Measurements from ENCODE around the gene EDARADD. TPM values are rescaled to one million over a fixed set of nuclear protein-coding genes. Genes with fewer than 3 reads are reported as not detected.

Gene EDARADD
- total and polyA plus RNA-seq, 2 of the 13 experiments (the other 11 are each of a cell fraction or from before 2014, with no cell fraction given), result 0.03 TPM; not detected in 1

- FAIRE-seq (no peak), ATAC-seq (no peak), DNase-seq (ENCODE audit: low spot score) (no peak)
- no peak overlapping the region for H3K9ac ChIP-seq (ENCODE audit: insufficient read depth, low read depth, low read length)
- intact Hi-C loops (cut with micrococcal nuclease; ENCODE audit: unreplicated experiment), result no loop called here
- WGBS (ENCODE audit: low lambda C conversion rate), result 83% methylated on average over 6 of the region's 6 CpGs
- no peak overlapping the region for H3K27ac ChIP-seq (ENCODE audit: extremely low read length, insufficient read depth, low read length)
- H3K79me2 ChIP-seq (ENCODE audit: insufficient read depth, low read length), result no peaks in the 10 kb centered on the region
- no TSS peak for BruUV-seq (replicated peaks)
- ChIA-PET POLR2A (no interaction called here), CTCF (ENCODE audit: low intra/inter-chr PET ratio, low total read pairs) (no interaction called here)
- no peaks in the 10 kb centered on the region for H3K27me3 ChIP-seq (ENCODE audit: control insufficient read depth in 1 of 2, insufficient read depth in 2 of 2, low read length in 2 of 2)
- no peaks in the 10 kb centered on the region for H3K4me1 ChIP-seq (ENCODE audit: insufficient read depth, low read length)
- H4K20me1 ChIP-seq (ENCODE audit: insufficient read depth, low read length), result no peaks in the 10 kb centered on the region
- no peak overlapping the region for H3K4me2 ChIP-seq (ENCODE audit: low read depth, low read length)
- no peaks in the 10 kb centered on the region for H3K9me3 ChIP-seq (ENCODE audit: low read length)
- in situ Hi-C loops (cut with HindIII; ENCODE audit: extremely low pct_ligation_motif_present, low pct_unique_long_range_greater_than_20kb), result no loop called here
- H3K36me3 ChIP-seq (replicated peaks in 1 of 2; ENCODE audit: control insufficient read depth in 1 of 2, insufficient read depth in 2 of 2, low read length in 2 of 2), result no peaks in the 10 kb centered on the region
- no peak overlapping the region for H2AFZ ChIP-seq (ENCODE audit: low read length)
- H3K4me3 ChIP-seq (replicated peaks in 1 of 3; ENCODE audit: insufficient read depth in 1 of 3, low read depth in 2 of 3, low read length in 3 of 3), result no peak overlapping the region
- TF ChIP-seq SMYD3 (CRISPR knock-in tag; IDR thresholded peaks at IDR 0.05) (no peak), NONO (IDR thresholded peaks at IDR 0.05) (no peak), NONO (CRISPR knock-in tag; conservative IDR thresholded peaks at IDR 0.05) (no peak), SMAD1 (CRISPR knock-in tag; IDR thresholded peaks at IDR 0.05; ENCODE audit: borderline replicate concordance, low read depth) (no peak), ZBTB33 (CRISPR knock-in tag; IDR thresholded peaks at IDR 0.05) (no peak), CSRNP2 (CRISPR knock-in tag; conservative IDR thresholded peaks at IDR 0.05; ENCODE audit: low read depth) (no peak), BCL3 (CRISPR knock-in tag; IDR thresholded peaks at IDR 0.05) (no peak), ZBTB7A (CRISPR knock-in tag; IDR thresholded peaks at IDR 0.05) (no peak), SIX1 (CRISPR knock-in tag; IDR thresholded peaks at IDR 0.05; ENCODE audit: borderline replicate concordance) (no peak), THRA (CRISPR knock-in tag; IDR thresholded peaks at IDR 0.05; ENCODE audit: borderline replicate concordance) (no peak), ZFYVE20 (CRISPR knock-in tag; IDR thresholded peaks at IDR 0.05; ENCODE audit: borderline replicate concordance, low read depth) (no peak), DMTF1 (CRISPR knock-in tag; IDR thresholded peaks at IDR 0.05) (no peak), GMEB2 (CRISPR knock-in tag; IDR thresholded peaks at IDR 0.05; ENCODE audit: low read depth) (no peak), FOXA3 (CRISPR knock-in tag; IDR thresholded peaks at IDR 0.05) (no peak), GTF2F1 (IDR thresholded peaks at IDR 0.05; ENCODE audit: low read length) (no peak)
Measured at GRCh38 chr1:236469466-236469865, 75.4 kb downstream of the EDARADD start.

Data from HepG2 (cell line).